NCI-H510A treated with DMSO at 0.1 percent for 48 hours (cell line): ENCODE data around the gene TUBB8B.
"Not testable (repeated sequence)": the region's sequence is repeated elsewhere in the genome, so short reads cannot be mapped to it uniquely, and the experiment has no call there.

Experiments used
- DNase-seq: peaks from one replicate; lab custom pipeline; 2025; lab: John Stamatoyannopoulos, UW

The TUBB8B gene

DNA sequence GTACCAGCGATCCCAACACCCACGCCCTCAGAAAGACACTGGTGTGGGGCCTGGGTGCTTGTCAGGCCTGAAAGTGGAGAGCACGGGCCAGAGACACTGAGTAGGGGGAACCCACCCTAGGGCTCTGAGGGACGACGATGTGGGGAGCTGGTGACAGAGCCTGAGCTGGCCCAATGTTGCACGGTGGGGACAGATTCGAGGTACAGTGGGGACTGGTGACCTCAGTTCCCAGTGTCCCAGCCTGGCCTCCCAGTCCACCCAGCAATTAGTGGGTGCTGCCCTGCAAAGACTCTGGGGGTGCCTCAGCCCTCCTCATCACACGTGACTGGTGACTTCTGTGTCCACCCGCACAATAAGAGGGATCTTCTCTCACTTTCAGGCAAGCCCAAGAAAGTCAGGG lies 36.6 kb downstream of the TUBB8B start:
- not testable (repeated sequence) for DNase-seq

DNA sequence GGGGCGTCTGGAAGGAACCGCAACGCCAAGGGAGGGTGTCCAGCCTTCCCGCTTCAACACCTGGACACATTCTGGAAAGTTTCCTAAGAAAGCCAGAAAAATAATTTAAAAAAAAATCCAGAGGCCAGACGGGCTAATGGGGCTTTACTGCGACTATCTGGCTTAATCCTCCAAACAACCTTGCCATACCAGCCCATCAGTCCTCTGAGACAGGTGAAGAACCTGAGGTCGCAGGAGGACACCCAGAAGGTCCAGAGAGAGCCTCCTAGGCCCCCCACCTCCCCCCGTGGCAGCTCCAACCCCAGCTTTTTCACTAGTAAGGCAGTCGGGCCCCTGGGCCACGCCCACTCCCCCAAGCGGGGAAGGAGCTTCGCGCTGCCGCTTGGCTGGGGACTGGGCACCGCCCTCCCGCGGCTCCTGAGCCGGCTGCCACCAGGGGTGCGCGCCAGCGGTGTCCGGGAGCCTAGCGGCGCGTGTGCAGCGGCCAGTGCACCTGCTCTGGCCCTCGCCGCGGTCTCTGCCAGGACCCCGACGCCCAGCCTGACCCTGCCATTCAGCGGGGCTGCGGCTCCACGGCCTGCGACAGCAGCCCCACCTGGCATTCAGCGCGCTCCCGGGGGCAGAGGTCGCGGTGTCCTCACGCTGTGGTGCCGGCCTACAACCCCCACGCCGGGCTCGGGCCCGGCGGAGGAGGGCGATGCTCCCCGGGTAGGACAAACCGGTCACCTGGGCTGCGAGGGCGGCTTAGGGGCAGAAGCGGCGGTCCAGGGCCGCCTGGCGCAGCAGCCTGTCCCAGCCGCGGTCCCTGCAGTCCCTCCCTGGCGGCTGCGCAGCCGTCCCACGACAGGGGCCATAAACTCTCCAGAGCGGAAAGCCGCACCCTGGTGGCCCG lies 37.8 kb downstream of the TUBB8B start:
- not testable (repeated sequence) for DNase-seq

- DNase-seq, result not testable (repeated sequence)
These were observed 38.7 kb downstream of the TUBB8B start for GRCh38 chr18:10624-11184.

- not testable (repeated sequence) for DNase-seq
These were observed 39.5 kb downstream of the TUBB8B start for GRCh38 chr18:9937-10336.
